H9 (cell line): ENCODE results near the gene KLHDC3. TPM values are rescaled to one million over a fixed set of nuclear protein-coding genes. Genes with fewer than 3 reads are reported as not detected.

Experiments used
- DNase-seq: peaks from one replicate; pipeline ENCODE4 v3.0.0-alpha.2; 2017
- H2AFZ ChIP-seq: one replicate; pipeline ENCODE4 v1.6.1; 2013; ENCODE audit warnings: mild to moderate bottlenecking, low read length, control low read depth, moderate library complexity
- H2AK5ac ChIP-seq: 2 replicates; pipeline ENCODE4 v1.6.1; 2013; ENCODE audit warnings: low read length, control low read depth, mixed read lengths; ENCODE audit not compliant: insufficient read length
- H2BK120ac ChIP-seq: one replicate; pipeline ENCODE4 v1.6.1; 2013; ENCODE audit warnings: low read depth, mild to moderate bottlenecking, low read length, control low read depth, inconsistent platforms; ENCODE audit not compliant: poor library complexity, severe bottlenecking
- H2BK12ac ChIP-seq: 2 replicates; pipeline ENCODE4 v1.6.1; 2013; ENCODE audit warnings: low read length, control low read depth, mixed read lengths, low read depth; ENCODE audit not compliant: insufficient read length
- H2BK15ac ChIP-seq: 2 replicates; pipeline ENCODE4 v1.6.1; 2013; ENCODE audit warnings: low read depth, low read length, control low read depth
- H2BK20ac ChIP-seq: one replicate; pipeline ENCODE4 v1.6.1; 2013; ENCODE audit warnings: low read depth, mild to moderate bottlenecking, low read length, control low read depth, inconsistent platforms; ENCODE audit not compliant: poor library complexity, severe bottlenecking
- H2BK5ac ChIP-seq: 2 replicates; pipeline ENCODE4 v1.6.1; 2013; ENCODE audit warnings: low read length, control low read depth, mixed read lengths; ENCODE audit not compliant: insufficient read length
- H3K14ac ChIP-seq: 2 replicates; pipeline ENCODE4 v1.6.1; 2013; ENCODE audit warnings: low read length, control low read depth; ENCODE audit not compliant: insufficient read depth
- H3K18ac ChIP-seq: 2 replicates; pipeline ENCODE4 v1.6.1; 2013; ENCODE audit warnings: low read depth, mild to moderate bottlenecking, mixed read lengths, low read length, control low read depth; ENCODE audit not compliant: insufficient read length
- H3K23ac ChIP-seq: 2 replicates; pipeline ENCODE4 v1.6.1; 2013; ENCODE audit warnings: low read length, control low read depth, mixed read lengths, low read depth; ENCODE audit not compliant: insufficient read length
- H3K23me2 ChIP-seq: 2 replicates; pipeline ENCODE4 v1.6.1; 2013; ENCODE audit warnings: low read depth, mild to moderate bottlenecking, mixed read lengths, low read length, control low read depth; ENCODE audit not compliant: insufficient read length, poor library complexity, severe bottlenecking
- H3K27ac ChIP-seq: 2 replicates; pipeline ENCODE4 v1.5.1; 2013; ENCODE audit warnings: low read length, control low read depth, mixed read lengths, low read depth; ENCODE audit not compliant: insufficient read length
- H3K27me3 ChIP-seq: 2 replicates; pipeline ENCODE4 v1.6.1; 2013; ENCODE audit warnings: low read length, control low read depth, inconsistent platforms; ENCODE audit not compliant: insufficient read depth
- H3K4ac ChIP-seq: 2 replicates; pipeline ENCODE4 v1.6.1; 2013; ENCODE audit warnings: low read depth, mild to moderate bottlenecking, control low read depth, inconsistent platforms, low read length, moderate library complexity
- H3K4me1 ChIP-seq: 2 replicates; pipeline ENCODE4 v1.6.1; 2013; ENCODE audit warnings: low read length, control low read depth, inconsistent platforms; ENCODE audit not compliant: insufficient read depth
- H3K4me2 ChIP-seq: 2 replicates; pipeline ENCODE4 v1.6.1; 2013; ENCODE audit warnings: low read length, control low read depth, mixed read lengths; ENCODE audit not compliant: insufficient read length, insufficient read depth
- H3K56ac ChIP-seq: 2 replicates; pipeline ENCODE4 v1.6.1; 2013; ENCODE audit warnings: low read depth, mild to moderate bottlenecking, mixed read lengths, low read length, control low read depth; ENCODE audit not compliant: insufficient read length
- H3K79me1 ChIP-seq: 2 replicates; pipeline ENCODE4 v1.6.1; 2013; ENCODE audit warnings: low read depth, mild to moderate bottlenecking, moderate library complexity, low read length, control low read depth, inconsistent platforms; ENCODE audit not compliant: insufficient read depth, poor library complexity, severe bottlenecking
- H3K79me2 ChIP-seq: 2 replicates; pipeline ENCODE4 v1.6.1; 2013; ENCODE audit warnings: low read length, control low read depth, inconsistent platforms; ENCODE audit not compliant: insufficient read depth
- H3K9ac ChIP-seq: 2 replicates; pipeline ENCODE4 v1.6.1; 2013; ENCODE audit warnings: low read length, control low read depth, mixed read lengths; ENCODE audit not compliant: insufficient read length; ENCODE audit errors: extremely low read depth
- H3K9me3 ChIP-seq: one replicate; pipeline ENCODE4 v1.6.1; 2013; ENCODE audit warnings: low read depth, low read length, inconsistent platforms; ENCODE audit not compliant: control insufficient read depth
- H3T11ph ChIP-seq: one replicate; pipeline ENCODE4 v1.6.1; 2013; ENCODE audit warnings: mild to moderate bottlenecking, low read length, control low read depth, inconsistent platforms
- H4K20me1 ChIP-seq: one replicate; pipeline ENCODE4 v1.6.1; 2013; ENCODE audit not compliant: control insufficient read depth, insufficient read length, insufficient read depth
- H4K5ac ChIP-seq: 2 replicates; pipeline ENCODE4 v1.6.1; 2013; ENCODE audit warnings: low read depth, mild to moderate bottlenecking, mixed read lengths, low read length, control low read depth; ENCODE audit not compliant: insufficient read length
- H4K8ac ChIP-seq: replicated peaks from 2 replicates; pipeline ENCODE4 v1.6.1; 2013; ENCODE audit warnings: low read length, control low read depth, mixed read lengths, low read depth; ENCODE audit not compliant: insufficient read length
- H4K91ac ChIP-seq: 2 replicates; pipeline ENCODE4 v1.6.1; 2013; ENCODE audit warnings: low read depth, mild to moderate bottlenecking, moderate library complexity, mixed read lengths, low read length, control low read depth; ENCODE audit not compliant: insufficient read length
- H3K27ac Mint-ChIP-seq, 3 experiments: 2 replicates in 2 of 3; 3 replicates in 1 of 3; pipeline ENCODE4 v1.8.0; 2020 to 2021; ENCODE audit warnings: mixed read lengths in 3 of 3, mild to moderate bottlenecking in 1 of 3, moderate library complexity in 1 of 3
- H3K27me3 Mint-ChIP-seq: 2 replicates; pipeline ENCODE4 v1.8.0; 2021; ENCODE audit warnings: low read depth, mild to moderate bottlenecking, moderate library complexity, mixed read lengths
- H3K36me3 Mint-ChIP-seq, 3 experiments: 2 replicates in 2 of 3; 3 replicates in 1 of 3; pipeline ENCODE4 v1.8.0; 2020 to 2021; ENCODE audit warnings: low read depth in 3 of 3, mixed read lengths in 3 of 3; ENCODE audit not compliant: insufficient read depth in 1 of 3
- H3K4me1 Mint-ChIP-seq, 2 experiments: 2 replicates each; pipeline ENCODE4 v1.8.0; 2020; ENCODE audit warnings: mixed read lengths in 2 of 2
- H3K4me3 Mint-ChIP-seq, 2 experiments: 2 replicates in 1 of 2; 3 replicates in 1 of 2; pipeline ENCODE4 v1.8.0; 2020 to 2021; ENCODE audit warnings: mild to moderate bottlenecking in 2 of 2, mixed read lengths in 2 of 2, moderate library complexity in 1 of 2
- H3K9me3 Mint-ChIP-seq, 2 experiments: 2 replicates in 1 of 2; 3 replicates in 1 of 2; pipeline ENCODE4 v1.8.0; 2020; ENCODE audit warnings: mild to moderate bottlenecking in 2 of 2, mixed read lengths in 2 of 2, moderate library complexity in 1 of 2
- CTCF ChIP-seq: fragments of 200-600 bp; sonication (generic); conservative IDR thresholded peaks from 3 replicates; pipeline ENCODE4 v1.8.0; 2021; ENCODE audit warnings: antibody characterized with exemption, mild to moderate bottlenecking
- WGBS: extraction: QIAGEN DNeasy Blood & Tissue Kit; methylation state at CpG from one replicate; pipeline ENCODE4 v1.1.7; 2013; ENCODE audit warnings: missing lambda C conversion rate, low lambda C conversion rate, mixed read lengths; ENCODE audit not compliant: insufficient read length; ENCODE audit errors: extremely low coverage; 5-methylcytosine and 5-hydroxymethylcytosine counted together
- total RNA-seq: library from RNA; stranded (reverse); gene quantifications from 2 replicates; pipeline ENCODE4 v1.2.1, GENCODE V29; 2021

Gene KLHDC3
- total RNA-seq, 1 experiment from 2014 or later, result 146 TPM

- Histone ChIP-seq H4K91ac (no peak overlapping the region), H3K56ac (no peak overlapping the region), H3K23ac (no peak overlapping the region), H4K5ac (no peak overlapping the region), H2BK12ac (no peak overlapping the region), H3K9me3 (no peaks in the 10 kb centered on the region), H3K79me1 (peaks cover 7% of the 10 kb centered on the region), H4K8ac (no peak overlapping the region), H2AK5ac (no peak overlapping the region), H3K79me2 (0 out of 2 replicates have a peak, but pooled peaks cover 2% of the 10 kb centered on the region), H2BK5ac (no peak overlapping the region), H3K27ac (no peak overlapping the region), H3K27me3 (no peaks in the 10 kb centered on the region), H4K20me1 (no peaks in the 10 kb centered on the region), H2BK15ac (no peak overlapping the region), H2BK120ac (no peak overlapping the region), H2BK20ac (no peak overlapping the region), H3K9ac (no peak overlapping the region), H3K4me1 (no peaks in the 10 kb centered on the region), H3K4me2 (no peak overlapping the region), H3K18ac (no peak overlapping the region), H3K23me2 (peaks cover 7% of the 10 kb centered on the region), H3K4ac (no peak overlapping the region), H2AFZ (no peak overlapping the region), H3T11ph (no peak overlapping the region), H3K14ac (no peak overlapping the region)
- WGBS, result no CpG with 5 or more reads among the region's 2 CpGs
- Mint-ChIP-seq H3K4me3 (no peak overlapping the region), H3K36me3 (peaks cover 40 to 66% (median 54%) of the 10 kb centered on the region in 3 experiments; a peak in 6 of 7 replicates), H3K4me1 (peaks cover 4 to 12% of the 10 kb centered on the region in 2 experiments; a peak in 3 of 4 replicates), H3K27ac (peak overlapping the region in 2 of 3 experiments; percentile 4 to 42; a peak in 2 of 7 replicates), H3K27me3 (no peaks in the 10 kb centered on the region), H3K9me3 (no peaks in the 10 kb centered on the region)
- DNase-seq, result no peak
- no peak for TF ChIP-seq CTCF
Measured at GRCh38 chr6:43024436-43024835, 10.4 kb downstream of the KLHDC3 start.
